GM23338 (cell line): ENCODE measurements around the gene PHGDH. TPM values are rescaled to one million over a fixed set of nuclear protein-coding genes. Genes with fewer than 3 reads are reported as not detected.
A peak's percentile ranks its signal among the peaks of the same experiment; 100 is the strongest.

Experiments
- ATAC-seq: fragments of 200-7000 bp; cut with Tn5 transposase; 3 replicates; pipeline ENCODE4 v1.9.1; 2020
- DNase-seq: peaks from one replicate; pipeline ENCODE4 v3.0.0-alpha.2; 2015; ENCODE audit warnings: low spot score
- H2AFZ ChIP-seq: fragments of 200-600 bp; sonication (generic); 2 replicates; pipeline ENCODE4 v1.8.0; 2016; ENCODE audit warnings: antibody characterized with exemption, mild to moderate bottlenecking, moderate library complexity
- H3F3A ChIP-seq: fragments of 200-600 bp; sonication (generic); replicated peaks from 2 replicates; pipeline ENCODE4 v1.8.0; 2017; ENCODE audit warnings: antibody characterized with exemption, mixed run types, low read depth
- H3K27ac ChIP-seq: fragments of 200-600 bp; sonication (generic); 2 replicates; pipeline ENCODE4 v1.6.1; 2016; ENCODE audit warnings: low read depth
- H3K27me3 ChIP-seq: fragments of 200-600 bp; sonication (generic); 2 replicates; pipeline ENCODE4 v1.8.0; 2016; ENCODE audit warnings: mild to moderate bottlenecking, mixed run types, moderate library complexity; ENCODE audit not compliant: insufficient read depth
- H3K36me3 ChIP-seq: fragments of 200-600 bp; sonication (generic); 2 replicates; pipeline ENCODE4 v1.8.0; 2016; ENCODE audit warnings: mild to moderate bottlenecking; ENCODE audit not compliant: insufficient read depth
- H3K4me1 ChIP-seq: fragments of 200-600 bp; sonication (generic); 2 replicates; pipeline ENCODE4 v1.8.0; 2016; ENCODE audit warnings: mild to moderate bottlenecking, moderate library complexity; ENCODE audit not compliant: insufficient read depth
- H3K4me2 ChIP-seq: fragments of 200-600 bp; sonication (generic); 2 replicates; pipeline ENCODE4 v1.7.1; 2017; ENCODE audit warnings: mixed run types
- H3K4me3 ChIP-seq: fragments of 200-600 bp; sonication (generic); 2 replicates; pipeline ENCODE4 v1.6.1; 2016; ENCODE audit warnings: mixed run types
- H3K79me2 ChIP-seq: fragments of 200-600 bp; sonication (generic); replicated peaks from 2 replicates; pipeline ENCODE4 v1.8.0; 2017; ENCODE audit warnings: mild to moderate bottlenecking; ENCODE audit not compliant: insufficient read depth
- H3K9me2 ChIP-seq: fragments of 200-600 bp; sonication (generic); 2 replicates; pipeline ENCODE4 v1.8.0; 2017; ENCODE audit not compliant: insufficient read depth
- H4K20me1 ChIP-seq: fragments of 200-600 bp; sonication (generic); replicated peaks from 2 replicates; pipeline ENCODE4 v1.8.0; 2017; ENCODE audit warnings: mild to moderate bottlenecking; ENCODE audit not compliant: insufficient read depth
- H3K27ac Mint-ChIP-seq: 2 replicates; pipeline ENCODE4 v1.8.0; 2020; ENCODE audit warnings: inconsistent platforms, mild to moderate bottlenecking, moderate library complexity, mixed read lengths
- H3K27me3 Mint-ChIP-seq: 3 replicates; pipeline ENCODE4 v1.8.0; 2022; ENCODE audit warnings: low read depth, mild to moderate bottlenecking, moderate library complexity, mixed read lengths, inconsistent platforms; ENCODE audit not compliant: insufficient read depth, poor library complexity
- H3K36me3 Mint-ChIP-seq: 3 replicates; pipeline ENCODE4 v1.8.0; 2021; ENCODE audit warnings: low read depth, mild to moderate bottlenecking, inconsistent platforms, moderate library complexity, mixed read lengths
- H3K4me1 Mint-ChIP-seq: 3 replicates; pipeline ENCODE4 v1.8.0; 2020; ENCODE audit warnings: mild to moderate bottlenecking, inconsistent platforms, mixed read lengths
- H3K4me3 Mint-ChIP-seq: 3 replicates; pipeline ENCODE4 v1.8.0; 2021; ENCODE audit warnings: moderate library complexity, mild to moderate bottlenecking, inconsistent platforms, mixed read lengths
- H3K9me3 Mint-ChIP-seq: 3 replicates; pipeline ENCODE4 v1.8.0; 2020; ENCODE audit warnings: moderate library complexity, mild to moderate bottlenecking, inconsistent platforms, mixed read lengths
- CREB1 ChIP-seq: fragments of 250-450 bp; sonication (Bioruptor Pico); IDR thresholded peaks from 2 replicates; pipeline ENCODE4 v1.5.0; 2020; ENCODE audit warnings: low read depth, mild to moderate bottlenecking, moderate library complexity
- CTCF ChIP-seq, 2 experiments: fragments of 200-600 bp in 1 of 2; sonication (generic) in 1 of 2; conservative IDR thresholded peaks; 2 replicates each; pipeline versions ENCODE4 v1.5.1 to v1.6.1; 2016 to 2017; ENCODE audit warnings: antibody characterized with exemption in 2 of 2, low read depth in 2 of 2, mild to moderate bottlenecking in 2 of 2, moderate library complexity in 1 of 2
- EZH2 ChIP-seq: fragments of 200-600 bp; sonication (generic); IDR thresholded peaks from one replicate; pipeline ENCODE4 v1.8.0; 2017; ENCODE audit warnings: antibody characterized with exemption, mild to moderate bottlenecking, low read depth; ENCODE audit not compliant: unreplicated experiment
- EZH2phosphoT487 ChIP-seq: fragments of 200-600 bp; sonication (generic); IDR thresholded peaks from one replicate; pipeline ENCODE4 v1.8.1; 2018; ENCODE audit warnings: antibody characterized with exemption; ENCODE audit not compliant: unreplicated experiment
- JUNB ChIP-seq: IDR thresholded peaks from one replicate; pipeline ENCODE4 v1.6.1; 2016; ENCODE audit warnings: antibody characterized with exemption; ENCODE audit not compliant: unreplicated experiment
- NANOG ChIP-seq: IDR thresholded peaks from 2 replicates; pipeline ENCODE4 v1.6.1; 2016; ENCODE audit warnings: antibody characterized with exemption, borderline replicate concordance
- POLR2AphosphoS5 ChIP-seq: IDR thresholded peaks from 2 replicates; pipeline ENCODE4 v1.6.1; 2016; ENCODE audit warnings: antibody characterized with exemption, low read depth
- REST ChIP-seq: IDR thresholded peaks from one replicate; pipeline ENCODE4 v1.6.1; 2018; ENCODE audit warnings: antibody characterized with exemption; ENCODE audit not compliant: unreplicated experiment
- STAT1 ChIP-seq: IDR thresholded peaks from one replicate; pipeline ENCODE4 v1.6.1; 2016; ENCODE audit warnings: antibody characterized with exemption; ENCODE audit not compliant: unreplicated experiment
- ZNF114 ChIP-seq: fragments of 250-450 bp; sonication (Bioruptor Pico); IDR thresholded peaks from 2 replicates; pipeline ENCODE4 v1.5.0; 2020; ENCODE audit warnings: mild to moderate bottlenecking, moderate library complexity
- ZNF331 ChIP-seq: fragments of 250-450 bp; sonication (Bioruptor Pico); IDR thresholded peaks from 2 replicates; pipeline ENCODE4 v1.5.0; 2020; ENCODE audit warnings: low read depth, mild to moderate bottlenecking, moderate library complexity
- ZNF462 ChIP-seq: fragments of 250-450 bp; sonication (Bioruptor Pico); IDR thresholded peaks from 2 replicates; pipeline ENCODE4 v1.5.0; 2020; ENCODE audit warnings: mild to moderate bottlenecking, moderate library complexity
- polyA plus RNA-seq: library from polyadenylated mRNA; unstranded; fragments of >200 nt; fragmentation: Nextera tagmentation; extraction: Ambion mirVana; gene quantifications from 2 replicates; pipeline ENCODE4 v1.2.1, GENCODE V29; 2016
- total RNA-seq: library from RNA; depleted of rRNA; stranded (reverse); fragments of >200 nt; shearing (Covaris generic); gene quantifications from 2 replicates; pipeline ENCODE4 v1.2.3, GENCODE V29; 2014
- TF ChIP-seq, protein P1 (sequence below): IDR thresholded peaks from 2 replicates; pipeline ENCODE4 v1.6.1; 2016; ENCODE audit warnings: antibody characterized with exemption

The PHGDH gene
- total and polyA plus RNA-seq, 2 experiments from 2014 or later = 612 to 885 TPM

DNA sequence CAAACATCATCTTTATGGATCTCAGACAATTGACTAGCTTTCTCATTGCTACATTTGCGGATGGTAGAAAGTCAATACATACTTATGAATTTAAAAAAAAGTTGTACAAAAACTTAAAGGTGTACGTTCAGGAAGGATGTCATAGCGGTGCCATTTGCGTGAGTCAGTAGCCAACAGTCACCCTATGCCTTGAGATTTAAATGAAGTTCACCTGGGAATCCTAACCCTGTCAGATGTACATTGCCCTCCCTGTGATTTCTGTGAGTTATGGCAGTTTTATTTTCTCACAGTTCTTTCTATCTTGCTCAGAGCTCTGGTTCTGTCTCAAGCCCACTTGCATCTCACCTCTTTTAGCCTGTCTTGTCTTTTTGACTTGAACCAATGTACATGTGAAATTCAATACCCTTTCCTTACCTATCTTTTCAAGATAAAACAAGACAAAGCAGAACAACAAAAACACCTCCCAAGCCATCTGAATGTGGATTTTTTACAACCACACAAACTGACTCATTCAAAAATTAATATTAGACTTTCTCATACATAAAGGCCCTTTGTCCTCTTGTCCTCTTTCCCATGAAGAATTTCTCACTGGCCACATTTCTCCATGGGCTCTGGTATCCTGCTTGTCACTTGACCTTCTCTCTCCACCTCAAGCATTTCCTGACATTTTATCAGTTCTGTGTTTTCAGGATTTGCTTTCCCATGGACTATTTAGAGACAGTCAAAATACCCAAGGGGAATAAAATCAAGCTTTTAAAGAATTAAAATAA is 38.4 kb upstream of the PHGDH start:
- Mint-ChIP-seq H3K9me3 (no peaks in the 10 kb centered on the region; the same call in 2 of the 3 replicates), H3K27ac (no peak overlapping the region), H3K4me3 (no peak overlapping the region), H3K36me3 (no peaks in the 10 kb centered on the region), H3K27me3 (peaks cover 3% of the 10 kb centered on the region), H3K4me1 (peaks cover 27% of the 10 kb centered on the region)
- Histone ChIP-seq H3F3A (no peaks in the 10 kb centered on the region), H3K27ac (peak overlapping the region; percentile 63), H3K9me2 (no peaks in the 10 kb centered on the region), H3K4me1 (peaks cover 14% of the 10 kb centered on the region), H3K27me3 (no peaks in the 10 kb centered on the region), H3K4me3 (no peak overlapping the region), H4K20me1 (no peaks in the 10 kb centered on the region), H2AFZ (no peak overlapping the region), H3K79me2 (no peaks in the 10 kb centered on the region), H3K36me3 (no peaks in the 10 kb centered on the region), H3K4me2 (peak overlapping the region; percentile 51)
- DNase-seq (no peak), ATAC-seq (no peak)
- TF ChIP-seq CREB1 (CRISPR knock-in tag) (no peak), ZNF462 (CRISPR knock-in tag) (no peak), EZH2phosphoT487 (no peak), EZH2 (no peak), ZNF331 (no peak), POLR2AphosphoS5 (no peak), REST (no peak), JUNB (no peak), CTCF (conservative IDR thresholded peaks at IDR 0.05; ENCODE audit: low read depth in 2 of 2) (no peak), ZNF114 (CRISPR knock-in tag) (no peak), NANOG (no peak), STAT1 (no peak)
- TF ChIP-seq, protein P1, sequence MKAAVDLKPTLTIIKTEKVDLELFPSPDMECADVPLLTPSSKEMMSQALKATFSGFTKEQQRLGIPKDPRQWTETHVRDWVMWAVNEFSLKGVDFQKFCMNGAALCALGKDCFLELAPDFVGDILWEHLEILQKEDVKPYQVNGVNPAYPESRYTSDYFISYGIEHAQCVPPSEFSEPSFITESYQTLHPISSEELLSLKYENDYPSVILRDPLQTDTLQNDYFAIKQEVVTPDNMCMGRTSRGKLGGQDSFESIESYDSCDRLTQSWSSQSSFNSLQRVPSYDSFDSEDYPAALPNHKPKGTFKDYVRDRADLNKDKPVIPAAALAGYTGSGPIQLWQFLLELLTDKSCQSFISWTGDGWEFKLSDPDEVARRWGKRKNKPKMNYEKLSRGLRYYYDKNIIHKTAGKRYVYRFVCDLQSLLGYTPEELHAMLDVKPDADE = no peak
